Measurements from ENCODE around the gene DOLPP1.
"Not testable (repeated sequence)": the region's sequence is repeated elsewhere in the genome, so short reads cannot be mapped to it uniquely, and the experiment has no call there.

Gene DOLPP1, protein sequence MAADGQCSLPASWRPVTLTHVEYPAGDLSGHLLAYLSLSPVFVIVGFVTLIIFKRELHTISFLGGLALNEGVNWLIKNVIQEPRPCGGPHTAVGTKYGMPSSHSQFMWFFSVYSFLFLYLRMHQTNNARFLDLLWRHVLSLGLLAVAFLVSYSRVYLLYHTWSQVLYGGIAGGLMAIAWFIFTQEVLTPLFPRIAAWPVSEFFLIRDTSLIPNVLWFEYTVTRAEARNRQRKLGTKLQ

DNA sequence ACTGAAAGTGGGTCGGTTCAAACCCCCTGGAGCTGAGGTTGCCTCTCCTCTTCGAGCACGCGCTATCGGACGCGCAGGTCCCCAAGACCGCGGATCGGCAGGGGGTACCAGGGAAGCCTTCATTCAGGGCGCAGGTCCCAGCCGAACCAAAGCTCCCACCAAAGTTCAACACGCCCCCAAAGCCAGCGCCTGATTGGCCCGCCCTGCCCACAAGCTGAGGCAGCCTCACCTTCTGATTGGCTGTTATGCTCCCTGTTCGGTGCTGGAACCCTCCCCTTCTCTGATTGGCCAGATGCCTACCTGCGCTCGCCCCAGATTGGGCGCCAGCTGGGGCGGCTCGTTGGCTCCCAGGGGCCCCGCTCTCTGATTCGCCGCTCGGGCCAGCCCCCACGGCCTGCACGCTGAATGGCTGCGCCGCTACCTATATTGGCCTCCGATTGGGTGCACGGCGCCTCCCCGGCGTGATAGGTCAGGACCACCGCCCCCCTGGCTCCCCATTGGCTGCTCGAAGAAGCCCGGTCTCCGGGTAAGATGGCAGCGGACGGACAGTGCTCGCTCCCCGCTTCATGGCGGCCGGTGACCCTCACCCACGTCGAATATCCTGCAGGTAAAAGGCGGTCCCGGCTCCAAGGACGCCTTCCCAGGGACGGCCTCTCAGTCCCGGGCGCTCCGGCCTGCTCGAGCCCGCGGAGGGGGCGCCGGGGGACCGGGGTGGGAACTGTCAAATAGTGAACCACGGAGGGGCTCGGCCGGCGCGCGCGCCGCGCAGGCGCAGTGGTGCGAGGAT, at the start of gene DOLPP1:
Gene DOLPP1 (plus strand): TSS at position 511 of the 787 bp plus-strand sequence. CDS start 21 bp downstream, at position 532.
- peak; percentile 99 for DNase-seq (ENCODE audit: low spot score)

DNA sequence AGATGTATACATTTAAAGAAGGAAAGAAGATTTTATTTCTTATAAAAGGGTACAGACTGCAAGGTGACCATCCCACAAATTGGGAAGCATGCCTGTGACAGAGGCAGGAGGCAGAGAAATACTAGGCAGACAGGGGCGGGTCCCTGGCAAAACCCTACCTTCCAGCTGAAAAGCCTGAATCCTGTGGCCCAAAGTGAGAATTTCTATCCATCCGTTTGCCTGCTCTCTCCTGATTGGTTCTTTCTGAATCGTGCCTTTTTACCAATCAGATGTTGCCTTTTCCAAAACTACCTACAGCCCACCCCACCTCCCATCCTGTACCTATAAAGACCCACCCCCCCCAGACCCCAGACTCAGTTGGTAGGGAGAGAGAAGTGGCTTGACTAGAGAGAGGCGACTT, 49.4 kb upstream of the DOLPP1 start:
- DNase-seq (ENCODE audit: low spot score) = no peak

DNA sequence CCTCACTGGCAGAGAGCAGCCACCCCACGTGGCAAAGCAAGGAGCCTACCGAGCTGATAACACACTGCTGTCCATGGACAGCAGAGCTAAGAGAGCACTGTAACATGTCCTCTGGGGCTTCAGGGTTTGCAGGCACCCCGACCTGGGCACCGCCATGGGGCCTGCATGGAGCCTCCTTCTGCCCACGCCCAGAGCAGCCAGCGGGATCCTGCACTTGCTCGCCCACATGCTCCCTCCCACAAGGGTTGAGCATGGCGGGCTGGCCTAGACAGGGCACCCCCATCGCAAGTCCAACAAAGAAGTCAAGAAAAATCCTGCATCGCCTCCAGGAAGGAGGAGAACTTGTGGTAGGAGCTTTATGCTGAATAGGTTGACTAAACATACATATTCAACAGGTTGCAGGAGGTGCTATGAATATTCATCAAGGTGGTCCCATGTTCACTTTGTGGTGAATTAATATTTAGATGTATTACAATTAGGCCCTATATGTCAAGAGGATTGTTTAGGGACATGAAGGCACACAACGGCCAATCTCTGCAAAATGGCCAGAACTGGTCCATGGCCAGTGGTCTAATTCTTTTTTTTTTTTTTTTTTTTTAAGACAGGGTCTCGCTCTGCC, 48.3 kb upstream of the DOLPP1 start:
- no peak for DNase-seq (ENCODE audit: low spot score)

DNA sequence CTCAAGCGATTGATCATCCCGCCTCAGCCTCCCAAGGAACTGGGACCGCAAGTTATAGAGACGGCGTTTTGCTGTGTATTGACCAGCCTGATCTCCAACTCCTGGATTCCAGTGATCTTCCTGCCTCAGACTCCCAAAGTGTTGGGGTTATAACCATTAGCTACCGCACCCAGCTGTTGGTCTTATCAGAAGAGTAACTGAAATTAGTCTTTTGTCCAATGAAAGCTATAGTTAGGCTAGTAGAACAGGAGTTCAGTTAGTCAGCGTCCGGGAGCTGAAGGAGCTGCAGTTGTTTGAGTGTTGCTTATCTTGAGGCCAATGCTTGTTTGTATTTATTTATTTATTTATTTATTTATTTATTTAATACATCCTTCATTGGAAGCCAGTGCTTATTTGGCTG, 47.7 kb upstream of the DOLPP1 start:
- DNase-seq (ENCODE audit: low spot score) = no peak

DNA sequence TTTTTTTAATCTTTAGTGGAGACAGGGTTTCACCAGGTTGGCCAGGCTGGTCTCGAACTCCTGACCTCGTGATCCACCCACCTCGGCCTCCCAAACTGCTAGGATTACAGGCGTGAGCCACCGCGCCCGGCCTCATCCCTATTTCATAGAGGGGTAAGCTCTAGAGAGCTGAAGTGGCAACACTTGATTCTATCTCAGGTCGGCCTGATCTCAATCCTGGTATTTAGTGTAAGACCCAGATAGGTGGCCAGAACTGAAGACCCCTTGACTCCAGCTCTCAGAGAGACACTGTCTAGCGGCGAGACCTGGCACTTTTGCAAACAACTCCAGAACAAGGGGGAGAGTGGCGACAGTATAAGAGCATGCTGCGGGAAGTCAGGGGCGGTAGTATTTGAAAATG, 45.1 kb upstream of the DOLPP1 start:
- DNase-seq (ENCODE audit: low spot score) = not testable (repeated sequence)

DNA sequence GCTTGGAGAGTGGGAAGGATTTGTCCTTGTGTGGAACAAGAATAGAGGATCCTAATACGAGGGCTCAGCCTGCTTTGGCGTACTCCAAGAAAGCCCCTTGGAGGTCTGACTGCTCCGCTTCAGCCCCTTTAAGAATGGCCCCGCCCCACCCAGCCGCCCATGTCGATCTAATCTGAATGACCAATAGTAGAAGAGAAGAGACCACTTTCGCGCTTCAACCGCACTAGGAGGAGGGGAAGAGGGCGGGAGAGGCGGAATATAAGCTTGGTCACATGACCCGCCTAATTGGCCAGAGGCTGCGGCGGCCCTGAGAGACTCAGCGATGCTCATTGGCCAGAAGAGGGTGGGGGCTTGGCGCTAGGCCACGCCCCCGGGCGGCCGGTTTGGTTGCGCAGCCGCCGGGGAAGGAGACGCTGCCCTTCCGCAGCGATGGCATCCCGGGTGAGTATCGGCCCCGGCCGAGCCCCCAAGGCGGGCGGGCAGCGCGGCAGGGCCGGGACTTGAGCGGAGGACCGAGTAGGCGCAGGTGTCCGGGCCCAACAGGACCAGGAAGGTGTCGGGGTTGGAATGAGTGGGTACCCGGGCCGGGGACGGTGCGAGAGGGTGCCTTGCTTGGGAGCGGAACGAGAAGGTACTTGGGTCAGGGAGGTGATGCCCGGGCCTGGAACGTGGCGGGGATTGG, 44.5 kb upstream of the DOLPP1 start, which contains the start of gene MIGA2:
Gene MIGA2 (plus strand): TSS at position 386 of the 682 bp plus-strand sequence. CDS start 3,969 bp downstream, outside the sequence.
- peak; percentile 97 for DNase-seq (ENCODE audit: low spot score)

DNA sequence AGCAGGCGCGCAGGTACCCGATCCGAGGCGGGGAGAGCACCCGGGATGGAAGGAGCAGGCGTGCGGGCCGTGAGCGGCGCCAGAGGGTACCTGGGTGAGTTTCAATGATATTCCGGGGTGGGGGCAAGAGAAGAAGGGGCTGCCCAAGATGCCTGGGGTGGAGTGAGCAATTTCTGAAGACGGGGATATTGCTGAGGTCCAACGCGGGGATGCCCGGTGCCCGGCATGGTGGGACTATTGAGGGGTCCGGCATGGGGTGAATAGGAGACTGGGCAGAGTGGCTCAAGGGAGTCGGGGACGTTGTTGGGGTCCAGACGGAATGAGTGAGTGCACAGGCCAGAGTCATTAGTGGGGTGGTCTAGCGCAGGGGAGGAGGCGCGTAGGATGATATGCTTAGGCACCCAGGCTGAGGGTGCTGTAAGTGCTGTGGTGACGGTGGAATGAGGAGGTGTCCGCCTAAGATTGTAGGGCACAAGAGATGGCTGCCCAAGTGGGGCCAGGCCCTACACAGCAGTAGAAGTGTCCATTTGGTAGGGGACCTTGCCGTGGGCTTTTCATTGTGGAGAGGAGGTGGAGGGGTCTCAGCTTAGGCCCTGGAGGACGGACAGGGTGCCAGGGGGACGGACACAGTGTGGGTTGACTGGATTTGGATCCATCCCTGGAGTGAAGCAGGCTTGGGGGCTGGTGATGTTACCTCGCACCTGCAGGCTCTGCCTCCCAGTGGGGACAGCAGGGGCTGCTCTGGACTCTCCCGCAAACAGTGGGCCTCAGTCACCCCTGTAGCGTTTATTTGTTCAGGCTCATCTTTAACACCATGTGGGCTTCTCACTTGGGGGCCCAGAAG, 43.8 kb upstream of the DOLPP1 start:
- no peak for DNase-seq (ENCODE audit: low spot score)

DNA sequence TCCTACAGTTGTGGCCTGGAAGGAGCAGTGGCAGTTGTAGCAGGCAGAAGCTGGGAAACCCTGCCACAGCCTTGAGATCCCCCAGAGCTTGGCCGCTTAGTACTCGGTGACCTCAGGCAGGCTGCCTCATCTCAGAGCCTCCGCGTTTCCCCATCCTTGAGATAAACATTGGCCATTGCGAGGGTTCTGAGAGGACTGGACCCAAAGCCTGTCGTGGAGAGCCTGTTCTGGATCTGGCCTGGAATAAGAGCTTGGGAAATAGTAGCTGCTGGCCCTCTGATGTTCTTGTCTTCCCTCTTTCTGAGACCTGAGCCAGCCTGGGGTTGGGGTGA, 43.2 kb upstream of the DOLPP1 start:
- DNase-seq (ENCODE audit: low spot score) = no peak

DNA sequence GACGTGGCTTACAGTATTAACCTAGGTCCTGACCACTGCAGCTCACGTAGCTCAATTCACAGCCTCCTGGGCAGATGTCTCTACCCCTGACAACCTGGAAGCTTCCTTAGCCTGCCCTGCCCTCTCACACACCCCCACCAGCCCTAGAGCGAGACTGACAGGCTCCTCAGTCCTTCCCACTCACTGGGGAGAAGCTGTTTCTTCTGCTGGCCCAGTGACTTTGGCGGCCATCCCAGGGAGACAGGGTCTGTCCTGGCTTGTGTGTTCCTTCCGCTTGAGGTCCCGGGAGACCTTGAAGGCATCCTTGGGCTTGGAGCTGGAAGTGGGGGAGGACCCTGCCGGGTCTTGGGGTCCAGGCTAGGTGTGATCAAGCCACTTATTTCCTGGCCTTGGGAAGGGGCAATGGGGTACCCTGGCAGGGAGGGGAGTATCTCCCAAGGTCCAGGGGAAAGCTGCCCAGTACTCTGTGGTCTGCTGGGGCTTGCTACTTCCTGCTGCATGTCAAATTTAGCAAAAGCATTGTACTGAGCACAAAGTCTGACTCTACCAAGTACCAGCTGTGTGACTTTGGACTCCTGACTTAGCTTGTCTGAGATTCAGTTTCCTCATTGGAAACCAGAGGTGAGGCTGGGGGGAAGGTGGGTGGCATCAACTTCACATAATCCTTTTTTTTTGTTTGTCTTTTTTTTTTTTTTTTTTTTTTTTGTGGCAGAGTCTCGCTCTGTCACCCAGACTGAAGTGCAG, 42.6 kb upstream of the DOLPP1 start:
- no peak for DNase-seq (ENCODE audit: low spot score)

DNA sequence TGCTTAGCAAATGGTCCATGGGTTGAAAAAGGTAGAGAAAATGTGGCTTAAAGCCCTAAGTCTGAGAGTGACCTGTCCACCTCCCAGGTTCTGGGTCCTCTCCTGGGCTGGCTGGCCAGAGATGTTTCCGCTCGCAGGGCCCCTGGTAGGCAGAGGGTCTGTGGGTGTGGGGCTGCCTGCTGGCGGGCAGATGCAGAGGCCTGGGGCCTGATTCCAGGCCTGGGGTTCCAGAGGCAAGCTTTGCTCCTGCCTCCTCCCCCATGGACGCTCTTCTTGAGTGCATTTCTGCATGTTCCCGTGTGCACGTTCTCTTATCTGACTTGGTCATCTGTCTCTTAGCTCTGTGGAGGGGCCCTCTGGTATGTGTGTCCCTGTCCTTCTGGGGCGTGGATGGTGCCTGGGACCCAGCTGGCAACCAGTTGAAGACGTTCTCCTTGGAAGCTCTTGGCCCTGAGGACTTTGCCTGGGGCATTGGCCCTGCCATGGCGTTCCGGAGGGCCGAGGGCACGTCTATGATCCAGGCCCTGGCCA, 40.7 kb upstream of the DOLPP1 start:
- DNase-seq (ENCODE audit: low spot score) = no peak

DNA sequence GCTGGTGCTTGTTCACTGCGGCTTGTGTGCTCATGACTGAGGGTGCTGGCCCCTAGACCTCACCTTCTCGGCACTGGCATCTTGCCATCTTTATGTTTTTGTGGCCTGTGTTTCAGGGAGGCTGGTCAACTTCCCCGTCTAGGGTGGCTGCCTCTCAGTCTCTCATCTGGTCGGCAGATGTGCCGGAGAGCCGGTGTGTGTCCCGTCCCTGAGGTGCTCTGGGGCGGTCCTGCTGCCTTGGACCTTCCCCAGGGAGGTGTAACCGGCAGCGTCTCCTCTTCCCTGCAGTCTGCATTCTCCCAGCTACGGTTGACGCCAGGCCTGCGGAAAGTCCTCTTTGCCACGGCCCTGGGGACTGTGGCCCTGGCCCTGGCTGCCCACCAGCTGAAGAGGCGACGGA, 38.9 kb upstream of the DOLPP1 start:
- DNase-seq (ENCODE audit: low spot score) = no peak

DNA sequence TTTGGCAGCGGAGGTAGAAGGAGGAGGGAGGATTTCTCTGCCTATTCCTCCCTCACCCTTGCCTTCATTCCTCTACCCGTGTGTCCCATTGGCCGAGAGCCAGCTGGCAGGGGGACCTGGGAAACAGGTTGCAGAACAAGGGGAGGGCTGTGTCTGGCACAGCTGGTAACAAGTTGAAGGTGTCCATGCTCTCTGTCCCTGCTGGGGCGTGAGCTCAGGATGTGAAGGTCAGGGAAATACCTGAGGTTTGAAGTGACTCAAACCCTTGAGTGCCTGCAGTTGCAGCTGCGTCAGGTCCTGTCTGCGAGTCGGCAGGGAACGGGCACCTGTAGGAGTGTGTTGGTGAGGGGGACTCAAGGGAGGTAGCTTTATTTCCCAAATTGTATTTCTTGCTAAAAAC, 28.3 kb upstream of the DOLPP1 start:
- no peak for DNase-seq (ENCODE audit: low spot score)

DNA sequence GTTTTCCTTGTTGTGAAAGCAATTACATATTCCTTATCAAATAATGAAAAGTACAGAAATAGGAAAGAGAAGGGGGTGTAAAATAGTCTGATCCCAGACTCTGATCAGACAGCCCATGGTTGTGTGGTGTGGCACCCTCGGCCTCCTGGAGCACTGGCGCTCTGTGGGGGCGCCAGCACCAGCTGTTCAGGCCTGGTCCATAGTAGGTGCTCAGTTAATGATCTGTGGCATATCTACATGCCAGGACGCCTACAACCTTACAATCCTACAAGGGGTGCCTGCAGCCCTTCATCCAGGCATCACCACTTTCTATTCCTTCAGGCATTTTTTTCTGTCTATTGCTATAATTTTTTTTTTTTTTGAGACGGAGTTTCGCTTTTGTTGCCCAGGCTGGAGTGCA, 27.9 kb upstream of the DOLPP1 start:
- DNase-seq (ENCODE audit: low spot score) = no peak

DNA sequence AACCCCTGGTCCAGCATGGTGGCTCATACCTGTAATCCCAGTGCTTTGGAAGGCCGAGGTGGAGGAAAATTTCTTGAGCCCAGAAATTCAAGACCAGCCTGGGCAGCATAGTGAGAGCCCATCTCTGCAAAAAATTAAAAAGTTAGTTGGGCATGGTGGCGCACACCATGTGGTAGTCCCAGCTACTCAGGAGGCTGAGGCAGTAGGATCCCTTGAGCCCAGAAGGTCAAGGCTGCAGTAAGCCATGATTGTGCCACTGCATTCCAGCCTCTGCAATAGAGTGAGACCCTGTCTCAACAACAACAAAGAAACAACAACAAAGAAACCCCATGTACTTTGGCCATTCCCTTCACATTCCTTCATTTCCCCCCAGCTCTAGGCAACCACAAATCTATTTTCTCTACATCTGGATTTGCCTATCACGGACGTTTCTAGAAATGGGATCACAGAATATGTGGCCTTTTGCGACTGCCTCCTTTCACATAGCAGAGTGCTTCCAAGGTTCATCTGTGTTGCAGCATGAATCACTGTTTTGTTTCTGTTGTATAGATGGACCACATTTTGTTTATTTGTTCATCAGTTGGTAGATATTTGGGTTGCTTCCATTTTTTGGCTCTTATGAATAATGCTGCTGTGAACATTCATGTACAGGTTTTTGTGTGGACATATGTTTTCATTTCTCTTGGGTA, 26.6 kb upstream of the DOLPP1 start:
- no peak for DNase-seq (ENCODE audit: low spot score)

DNA sequence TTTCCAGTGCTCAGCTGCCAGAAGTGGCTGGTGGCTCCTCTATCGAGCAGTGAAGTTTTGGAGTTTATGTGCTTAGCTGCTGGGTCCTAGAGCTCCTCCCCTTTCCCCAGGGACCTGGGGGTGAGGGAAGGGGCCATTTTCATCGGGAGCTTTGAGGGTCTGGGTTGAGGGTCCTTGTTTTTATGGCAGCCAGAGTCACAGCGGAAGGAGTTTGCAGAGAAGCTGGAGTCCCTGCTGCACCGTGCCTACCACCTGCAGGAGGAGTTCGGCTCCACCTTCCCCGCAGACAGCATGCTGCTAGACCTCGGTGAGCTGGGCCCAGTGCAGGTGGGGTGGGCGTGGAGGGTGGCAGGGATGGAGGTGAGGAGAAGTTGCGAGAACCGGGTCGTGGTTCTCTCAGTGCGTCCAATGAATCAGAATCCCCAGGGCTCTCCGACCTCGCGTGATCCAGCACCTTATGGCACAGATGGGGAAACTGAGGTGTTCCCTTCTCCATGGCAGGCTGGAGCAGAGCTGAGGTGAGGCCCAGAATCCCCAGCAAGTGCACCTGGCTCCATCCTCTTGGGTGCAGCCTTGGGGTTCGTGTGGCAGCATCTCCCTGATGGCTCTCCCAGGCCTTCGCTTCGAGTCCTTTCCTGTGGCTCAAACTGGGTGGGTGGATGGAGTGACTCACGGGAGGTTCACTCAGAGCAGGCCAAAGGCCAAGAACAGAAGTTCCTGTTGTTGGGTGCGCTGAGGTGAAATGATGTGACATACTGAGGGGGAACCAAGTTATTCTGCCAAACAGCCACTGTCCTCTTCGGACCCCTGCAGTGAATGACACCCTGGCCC, 21.7 kb upstream of the DOLPP1 start:
- DNase-seq (ENCODE audit: low spot score) = no peak

DNA sequence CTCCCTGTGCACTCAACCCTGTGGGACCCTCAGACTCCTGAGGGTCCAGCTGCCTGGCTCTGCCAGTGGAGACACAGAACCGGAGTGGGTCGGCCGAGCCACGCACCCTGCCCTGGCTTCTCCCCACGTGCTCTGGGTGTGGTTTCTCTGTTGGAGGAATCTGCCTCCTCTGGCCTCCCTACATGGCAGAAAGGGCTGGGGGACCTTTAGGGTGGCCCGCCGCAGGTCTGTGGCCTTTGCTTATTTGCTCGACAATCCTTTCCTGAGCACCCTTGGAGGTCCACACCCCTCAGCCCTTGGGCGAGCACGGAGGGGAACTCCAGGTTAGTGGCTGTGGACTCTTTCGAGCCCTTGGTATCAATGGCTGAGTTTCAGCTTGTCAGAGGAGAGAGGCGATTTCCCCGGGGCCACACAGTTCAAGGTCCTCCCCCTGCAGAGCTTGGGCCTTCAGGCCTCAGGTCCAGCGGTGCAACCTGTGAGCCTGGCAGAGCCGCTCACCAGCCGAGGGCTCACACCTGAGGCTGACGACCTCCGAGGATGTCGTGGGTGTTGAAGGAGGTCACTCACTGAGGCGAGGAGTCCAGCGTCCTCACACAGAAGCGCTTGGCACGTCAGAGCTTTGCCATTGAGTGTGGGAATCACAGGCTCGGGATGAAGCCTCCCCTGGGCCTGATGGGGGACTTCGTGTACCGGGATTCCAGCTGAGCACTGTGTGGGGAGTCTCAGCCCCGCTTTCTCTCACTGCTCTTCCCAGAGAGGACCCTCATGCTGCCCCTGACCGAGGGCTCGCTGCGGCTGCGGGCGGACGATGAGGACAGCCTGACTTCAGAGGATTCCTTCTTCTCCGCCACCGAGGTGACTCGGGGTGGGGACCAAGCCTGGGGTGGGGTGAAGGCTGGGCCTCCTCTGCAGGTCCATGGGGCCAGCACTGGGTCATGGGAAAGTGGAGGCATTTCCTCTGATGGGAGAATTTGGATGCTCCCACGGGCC, 20.8 kb upstream of the DOLPP1 start:
- no peak for DNase-seq (ENCODE audit: low spot score)

DNA sequence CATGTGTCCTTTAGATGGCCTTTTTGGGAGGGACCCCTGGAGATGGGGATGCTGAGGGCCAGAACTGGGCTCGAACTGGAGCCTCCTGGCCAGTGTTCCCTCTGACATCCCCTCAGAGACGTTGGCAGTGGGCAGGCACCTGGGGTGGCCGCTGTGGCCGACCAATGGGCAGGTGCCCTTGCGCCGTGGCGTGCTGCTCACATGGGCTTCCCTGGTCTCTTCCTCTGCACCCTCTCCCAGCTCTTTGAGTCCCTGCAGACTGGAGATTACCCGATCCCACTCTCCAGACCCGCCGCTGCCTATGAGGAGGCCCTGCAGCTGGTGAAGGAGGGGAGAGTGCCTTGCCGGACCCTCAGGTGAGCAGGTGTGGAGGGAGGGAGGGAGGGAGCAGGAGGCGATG, 19.9 kb upstream of the DOLPP1 start:
- no peak for DNase-seq (ENCODE audit: low spot score)

DNA sequence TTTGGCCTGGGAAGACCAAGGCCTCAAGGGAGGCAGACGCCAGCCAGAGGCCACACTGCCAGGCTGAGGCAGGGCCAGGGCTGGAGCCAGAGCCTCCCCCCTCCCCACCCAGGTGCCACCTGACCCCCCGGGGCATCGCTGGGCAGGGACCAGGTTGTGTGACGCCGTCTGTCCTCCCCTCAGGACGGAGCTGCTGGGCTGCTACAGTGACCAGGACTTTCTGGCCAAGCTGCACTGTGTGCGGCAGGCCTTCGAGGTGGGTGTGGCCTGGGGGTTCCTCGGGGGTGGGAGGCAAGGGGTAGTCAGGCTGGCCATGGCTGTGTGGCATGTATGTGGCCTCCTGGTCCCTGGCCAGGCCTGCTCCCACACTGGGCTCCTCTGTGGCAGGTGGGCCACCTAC, 17.9 kb upstream of the DOLPP1 start:
- DNase-seq (ENCODE audit: low spot score) = no peak

Measured in CD4-positive, alpha-beta T cell treated with Interleukin-6 at 100 ng/mL for 8 hours (primary cell).